GM21825 (cell line): ENCODE data around the gene APOBEC3H.
"Not testable (repeated sequence)": the region's sequence is repeated elsewhere in the genome, so short reads cannot be mapped to it uniquely, and the experiment has no call there.

Source experiments
- ATAC-seq: cut with Tn5 transposase; IDR thresholded peaks from one replicate; pipeline ENCODE4 v1.9.1; 2021; ENCODE audit warnings: mild to moderate bottlenecking, moderate library complexity; ENCODE audit not compliant: unreplicated experiment

Gene APOBEC3H

DNA sequence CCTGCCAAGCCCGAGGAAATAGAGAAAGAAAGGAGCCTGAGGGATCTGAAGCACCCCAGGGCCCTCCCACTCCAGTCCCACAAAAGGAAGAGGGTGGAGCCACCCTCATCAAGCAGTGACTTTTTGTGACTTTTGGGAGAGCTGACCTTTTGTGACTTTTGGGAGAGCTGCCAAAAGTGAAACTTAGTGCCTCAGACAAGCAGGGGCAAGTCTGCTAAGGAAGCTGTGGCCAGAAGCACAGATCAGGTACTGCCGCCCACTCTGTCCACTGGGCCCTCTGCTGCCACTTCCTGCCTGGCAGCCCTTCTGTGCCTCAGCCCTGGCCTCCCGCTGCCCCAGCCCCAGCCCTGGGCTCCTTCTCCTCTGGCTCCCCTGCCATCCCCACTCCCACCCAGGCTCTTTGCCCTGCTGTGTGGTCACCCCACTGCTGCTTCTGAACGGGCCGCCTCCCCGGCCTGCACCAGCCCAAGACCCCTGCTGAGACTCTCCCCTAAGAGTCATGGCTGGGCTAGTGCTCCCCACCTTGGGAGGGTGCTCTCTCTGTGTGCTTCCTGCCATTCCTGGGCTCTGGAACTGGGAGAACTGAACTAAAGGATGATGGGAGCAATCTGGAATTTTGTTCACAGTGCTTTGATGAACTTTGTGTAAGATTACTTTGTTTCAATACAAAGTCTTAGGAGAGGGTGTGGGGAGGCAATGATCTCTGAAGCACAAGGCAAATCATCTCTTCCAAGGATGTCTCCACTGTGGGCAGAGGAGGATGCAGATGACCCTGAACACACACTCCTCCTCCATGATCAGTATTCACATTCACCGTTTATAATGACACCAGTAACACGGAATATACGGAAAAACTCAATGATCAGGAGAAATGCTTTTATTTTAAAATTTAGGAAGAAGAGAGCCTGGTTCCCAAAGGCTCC, at the start of gene APOBEC3H:
Gene APOBEC3H, plus strand, starts transcription at position 147 of the 923 bp plus-strand sequence. CDS start 3,035 bp downstream, outside the sequence.
- no peak for ATAC-seq

DNA sequence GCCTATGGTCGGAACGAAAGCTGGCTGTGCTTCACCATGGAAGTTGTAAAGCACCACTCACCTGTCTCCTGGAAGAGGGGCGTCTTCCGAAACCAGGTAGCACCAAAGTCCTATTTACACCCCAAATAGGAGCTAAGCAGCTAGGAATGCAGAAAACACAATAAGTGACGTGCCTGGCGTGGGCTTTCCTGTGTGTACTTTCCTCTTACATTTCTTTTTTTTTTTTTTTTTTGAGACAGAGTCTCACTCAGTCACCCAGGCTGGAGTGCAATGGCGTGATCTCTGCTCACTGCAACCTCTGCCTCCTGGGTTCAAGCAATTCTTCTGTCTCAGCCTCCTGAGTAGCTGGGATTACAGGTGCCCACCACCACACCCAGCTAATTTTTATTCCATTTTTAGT, 47.6 kb upstream of the APOBEC3H start:
- ATAC-seq = not testable (repeated sequence)

DNA sequence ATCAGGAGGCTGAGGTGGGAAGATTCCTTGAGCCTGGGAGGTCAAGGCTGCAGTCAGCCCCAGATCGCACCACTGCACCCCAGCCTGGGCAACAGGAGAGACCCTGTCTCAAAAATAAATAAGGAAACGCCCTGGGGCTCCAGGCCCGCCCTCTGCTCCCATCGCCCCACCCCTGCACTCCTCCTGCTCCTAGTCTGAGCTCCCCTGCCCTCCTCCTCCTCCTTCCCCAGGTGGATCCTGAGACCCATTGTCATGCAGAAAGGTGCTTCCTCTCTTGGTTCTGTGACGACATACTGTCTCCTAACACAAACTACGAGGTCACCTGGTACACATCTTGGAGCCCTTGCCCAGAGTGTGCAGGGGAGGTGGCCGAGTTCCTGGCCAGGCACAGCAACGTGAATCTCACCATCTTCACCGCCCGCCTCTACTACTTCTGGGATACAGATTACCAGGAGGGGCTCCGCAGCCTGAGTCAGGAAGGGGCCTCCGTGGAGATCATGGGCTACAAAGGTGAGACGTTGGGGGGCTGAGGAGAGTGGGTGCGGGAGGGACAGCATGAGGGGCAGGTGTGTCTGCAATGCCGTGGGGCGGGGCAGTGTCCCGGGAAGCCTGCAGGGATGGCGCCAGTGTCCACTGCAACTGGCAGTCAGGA, 45.1 kb upstream of the APOBEC3H start:
- not testable (repeated sequence) for ATAC-seq

DNA sequence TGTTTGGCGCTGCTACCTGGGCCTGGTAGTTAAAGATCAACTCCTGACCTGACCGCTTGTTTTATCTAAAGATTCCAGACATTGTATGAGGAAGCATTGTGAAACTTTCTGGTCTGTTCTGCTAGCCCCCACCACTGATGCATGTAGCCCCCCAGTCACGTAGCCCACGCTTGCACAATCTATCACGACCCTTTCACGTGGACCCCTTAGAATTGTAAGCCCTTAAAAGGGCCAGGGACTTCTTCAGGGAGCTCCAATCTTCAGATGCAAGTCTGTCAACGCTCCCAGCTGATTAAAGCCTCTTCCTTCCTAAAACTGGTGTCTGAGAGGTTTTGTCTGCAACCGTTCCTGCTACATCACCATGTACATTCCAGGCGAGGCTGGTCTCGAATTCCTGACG, 41.4 kb upstream of the APOBEC3H start:
- ATAC-seq = no peak

DNA sequence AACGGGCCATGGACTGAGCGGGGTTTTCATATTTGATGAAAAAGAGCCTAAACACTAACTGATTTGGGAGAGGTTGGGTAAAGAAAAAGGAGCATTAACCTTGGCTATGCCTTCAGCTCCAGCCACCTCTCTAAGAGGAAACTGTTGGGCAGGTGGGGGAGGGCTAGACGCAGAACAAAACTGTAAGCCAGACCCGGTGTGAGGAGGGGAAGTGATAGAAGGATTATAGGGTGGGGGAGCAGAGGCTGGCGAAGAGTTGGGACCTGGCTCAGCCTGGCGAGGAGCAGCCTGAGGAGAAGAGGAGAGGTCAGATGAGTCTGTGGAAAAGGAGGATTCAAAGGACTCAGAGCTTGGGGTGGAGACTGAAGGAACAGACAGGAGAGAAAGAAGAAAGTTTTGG, 35.8 kb upstream of the APOBEC3H start:
- not testable (repeated sequence) for ATAC-seq

DNA sequence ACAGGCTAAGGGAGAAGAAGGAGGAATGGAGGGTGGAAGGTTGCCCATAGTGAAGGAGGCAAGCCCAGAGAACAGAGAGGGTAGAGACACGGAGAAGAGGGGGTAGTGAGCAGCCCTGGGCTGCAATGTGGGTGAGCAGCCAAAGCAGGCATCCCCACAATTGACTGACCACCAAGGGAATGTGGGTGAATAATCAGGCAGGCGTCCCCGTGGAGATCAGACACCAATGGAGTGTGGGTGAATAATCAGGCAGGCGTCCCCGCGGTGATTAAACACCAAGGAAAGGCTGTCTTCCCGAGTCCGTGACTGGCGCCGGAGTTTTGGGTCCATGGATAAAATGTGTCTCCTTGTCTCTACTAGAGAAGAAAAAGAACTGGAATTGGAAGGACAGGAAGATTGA, 35.1 kb upstream of the APOBEC3H start:
- not testable (repeated sequence) for ATAC-seq

DNA sequence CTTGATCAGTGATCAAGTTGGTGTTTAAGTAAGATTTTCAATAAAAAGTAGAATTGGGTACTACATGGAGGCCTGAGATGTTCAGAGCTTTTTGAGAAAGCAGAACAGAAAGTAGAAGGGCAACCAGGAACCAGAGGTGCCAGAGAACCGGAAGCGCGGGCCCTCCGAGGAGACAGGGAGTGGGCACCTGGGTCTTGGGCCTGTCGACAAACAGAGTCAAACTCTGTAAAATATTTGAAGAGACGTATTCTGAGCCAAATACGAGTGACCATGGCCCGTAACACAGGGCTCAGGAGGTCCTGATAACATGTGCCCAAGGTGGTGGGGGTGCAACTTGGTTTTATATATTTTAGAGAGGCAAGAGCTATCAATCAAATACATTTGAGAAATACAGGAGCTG, 33.1 kb upstream of the APOBEC3H start:
- not testable (repeated sequence) for ATAC-seq

DNA sequence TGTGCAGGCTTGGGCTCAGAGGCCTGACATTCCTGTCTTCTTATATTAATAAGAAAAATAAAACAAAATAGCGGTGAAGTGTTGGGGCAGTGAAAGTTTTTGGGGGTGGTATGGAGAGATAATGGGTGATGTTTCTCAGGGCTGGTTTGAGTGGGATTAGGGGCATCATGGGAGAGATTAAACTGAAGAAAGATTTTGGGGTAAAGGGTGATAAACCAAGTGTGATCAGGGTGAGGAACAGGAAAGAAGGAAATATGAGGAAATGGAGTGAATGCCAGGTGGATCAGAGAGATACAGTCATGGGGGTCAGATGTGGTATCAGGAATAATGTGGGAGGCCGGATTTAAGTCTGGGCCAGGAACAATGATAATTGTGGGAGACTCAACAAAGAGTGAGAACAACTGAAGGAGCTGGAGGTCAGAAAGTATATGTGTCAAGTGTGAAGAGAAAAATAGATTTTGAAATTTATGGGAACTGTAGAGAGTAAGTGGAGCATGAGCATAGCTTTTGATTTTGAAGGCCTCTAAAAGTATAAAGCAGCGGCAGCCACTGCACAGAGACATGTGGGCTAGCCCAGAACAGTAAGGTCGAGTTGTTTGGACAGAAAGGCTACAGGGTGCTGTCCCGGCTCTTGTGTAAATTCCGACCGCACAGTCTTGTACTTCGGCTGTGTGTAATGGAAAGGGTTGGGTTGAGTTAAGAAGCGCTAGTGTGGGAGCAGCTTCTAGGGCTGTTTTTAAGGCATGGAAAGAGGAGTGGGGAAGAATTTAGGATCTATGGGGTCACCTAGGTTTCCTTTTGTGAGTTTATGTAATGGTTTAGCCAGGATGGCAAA, 30.4 kb upstream of the APOBEC3H start:
- not testable (repeated sequence) for ATAC-seq

DNA sequence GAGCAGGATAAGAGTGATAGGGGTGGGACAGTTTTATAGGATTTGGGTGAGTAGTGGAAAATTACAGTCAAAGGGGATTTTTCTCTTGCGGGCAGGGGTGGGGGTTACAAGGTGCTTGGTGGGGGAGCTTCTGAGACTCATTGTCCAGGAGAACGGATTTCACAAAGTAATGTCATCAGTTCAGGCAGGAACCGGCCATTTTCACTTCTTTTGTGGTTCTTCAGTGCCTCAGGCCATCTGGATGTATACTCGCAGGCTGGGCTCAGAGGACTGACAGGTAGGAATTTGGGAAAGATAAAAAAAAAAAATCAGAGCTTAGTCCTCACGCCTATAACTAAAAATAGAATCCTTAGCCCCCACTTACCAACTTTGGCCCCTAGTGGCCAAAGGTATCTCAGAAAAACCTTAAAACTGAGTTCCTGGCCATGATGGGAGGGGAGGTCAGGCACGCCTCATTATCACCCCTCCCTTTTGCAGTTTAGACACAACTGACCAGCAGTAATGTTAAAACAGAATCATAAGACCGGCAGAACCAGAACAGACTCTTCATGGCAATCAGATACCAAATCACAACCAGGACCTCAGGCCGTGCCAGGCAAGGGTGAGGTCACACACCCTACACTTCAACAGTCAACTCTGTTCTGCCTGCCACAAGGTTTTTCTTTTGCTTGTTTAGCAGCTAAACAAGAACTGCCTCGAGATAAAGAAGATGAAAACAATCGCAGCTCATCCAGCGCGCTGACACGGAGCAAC, 28.8 kb upstream of the APOBEC3H start:
- no peak for ATAC-seq

DNA sequence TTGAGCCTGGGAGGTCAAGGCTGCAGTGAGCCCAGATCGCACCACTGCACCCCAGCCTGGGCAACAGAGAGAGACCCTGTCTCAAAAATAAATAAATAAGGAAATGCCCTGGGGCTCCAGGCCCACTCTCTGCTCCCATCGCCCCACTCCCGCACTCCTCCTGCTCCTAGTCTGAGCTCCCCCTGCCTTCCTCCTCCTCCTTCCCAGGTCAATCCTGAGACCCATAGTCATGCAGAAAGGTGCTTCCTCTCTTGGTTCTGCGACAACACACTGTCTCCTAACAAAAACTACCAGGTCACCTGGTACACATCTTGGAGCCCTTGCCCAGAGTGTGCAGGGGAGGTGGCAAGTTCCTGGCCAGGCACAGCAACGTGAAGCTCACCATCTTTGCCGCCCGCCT, 26.9 kb upstream of the APOBEC3H start:
- no peak for ATAC-seq

DNA sequence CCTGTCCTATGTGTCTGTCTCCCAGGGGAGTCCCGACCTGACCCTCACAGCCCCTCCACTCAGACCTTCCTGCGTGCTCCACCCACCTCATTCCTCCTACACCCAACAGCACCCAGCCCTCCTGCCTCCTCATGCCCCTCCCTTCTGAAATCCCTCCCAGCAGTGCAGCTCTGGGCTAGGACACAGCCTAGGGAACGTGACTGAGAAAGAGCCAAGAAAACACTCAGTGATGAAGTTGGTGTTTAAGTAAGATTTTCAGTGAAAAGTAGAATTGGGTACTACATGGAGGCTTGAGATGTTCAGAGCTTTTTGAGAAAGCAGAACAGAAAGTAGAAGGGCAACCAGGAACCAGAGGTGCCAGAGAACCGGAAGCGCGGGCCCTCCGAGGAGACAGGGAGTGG, 24.5 kb upstream of the APOBEC3H start:
- ATAC-seq = not testable (repeated sequence)

DNA sequence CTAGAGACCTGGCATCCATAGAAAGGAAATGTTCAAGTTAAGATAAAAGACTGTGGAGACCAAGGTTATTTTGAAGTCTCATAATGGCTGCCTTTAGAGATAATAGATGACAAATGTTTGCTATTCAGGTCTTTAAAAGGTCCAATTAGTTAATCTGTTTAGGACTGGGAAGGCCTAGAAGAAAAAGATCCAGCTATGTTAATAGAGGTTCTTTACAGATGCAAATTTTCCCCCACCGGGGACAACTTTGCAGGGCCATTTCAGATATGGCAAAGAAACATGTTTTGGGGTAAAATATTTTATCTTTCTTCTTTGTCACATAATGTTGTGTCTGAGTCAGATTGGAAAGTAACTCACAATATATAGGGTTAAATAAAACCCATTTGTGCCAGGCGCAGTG, 23.1 kb upstream of the APOBEC3H start:
- no peak for ATAC-seq

DNA sequence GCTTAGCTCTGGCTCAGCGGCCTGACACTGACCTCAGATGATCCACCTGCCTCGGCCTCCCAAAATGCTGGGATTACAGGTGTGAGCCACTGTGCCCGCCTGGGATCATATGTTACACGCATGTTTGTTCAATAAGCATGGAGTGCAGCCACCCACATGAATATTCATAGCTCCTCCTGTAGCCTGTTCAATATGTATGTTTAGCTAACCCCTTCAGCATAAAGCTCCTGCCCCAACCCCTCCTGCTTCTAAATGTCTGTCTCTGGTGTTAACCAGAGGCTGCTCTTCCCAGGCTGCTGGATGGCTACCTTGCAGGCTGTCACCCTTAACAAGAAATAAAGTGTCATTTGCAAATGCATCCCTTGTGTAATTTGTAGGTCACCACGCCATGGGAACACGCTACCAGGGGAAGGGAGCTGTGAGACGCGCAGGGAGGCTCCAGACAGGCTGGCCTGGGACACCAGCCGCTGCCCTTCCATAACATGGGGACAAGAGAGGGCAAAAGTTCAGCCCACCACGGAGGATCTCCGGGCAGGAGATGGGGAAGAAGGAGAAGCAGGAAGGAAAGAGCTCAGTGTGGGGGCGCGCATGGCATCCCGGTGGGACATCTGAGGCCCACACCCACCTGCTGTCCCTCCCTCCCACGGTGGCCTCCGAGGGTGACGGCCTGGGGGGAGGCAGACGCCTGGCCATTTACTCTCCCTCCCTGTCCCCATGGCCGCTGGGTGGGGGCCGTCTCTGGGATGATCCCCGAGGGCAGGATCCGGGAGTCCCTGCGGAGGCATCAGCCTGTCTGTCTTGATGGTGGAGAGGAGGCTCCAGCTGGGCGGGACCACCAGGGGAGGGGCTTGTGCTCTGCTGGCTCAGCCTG, 20.7 kb upstream of the APOBEC3H start:
- ATAC-seq = not testable (repeated sequence)

DNA sequence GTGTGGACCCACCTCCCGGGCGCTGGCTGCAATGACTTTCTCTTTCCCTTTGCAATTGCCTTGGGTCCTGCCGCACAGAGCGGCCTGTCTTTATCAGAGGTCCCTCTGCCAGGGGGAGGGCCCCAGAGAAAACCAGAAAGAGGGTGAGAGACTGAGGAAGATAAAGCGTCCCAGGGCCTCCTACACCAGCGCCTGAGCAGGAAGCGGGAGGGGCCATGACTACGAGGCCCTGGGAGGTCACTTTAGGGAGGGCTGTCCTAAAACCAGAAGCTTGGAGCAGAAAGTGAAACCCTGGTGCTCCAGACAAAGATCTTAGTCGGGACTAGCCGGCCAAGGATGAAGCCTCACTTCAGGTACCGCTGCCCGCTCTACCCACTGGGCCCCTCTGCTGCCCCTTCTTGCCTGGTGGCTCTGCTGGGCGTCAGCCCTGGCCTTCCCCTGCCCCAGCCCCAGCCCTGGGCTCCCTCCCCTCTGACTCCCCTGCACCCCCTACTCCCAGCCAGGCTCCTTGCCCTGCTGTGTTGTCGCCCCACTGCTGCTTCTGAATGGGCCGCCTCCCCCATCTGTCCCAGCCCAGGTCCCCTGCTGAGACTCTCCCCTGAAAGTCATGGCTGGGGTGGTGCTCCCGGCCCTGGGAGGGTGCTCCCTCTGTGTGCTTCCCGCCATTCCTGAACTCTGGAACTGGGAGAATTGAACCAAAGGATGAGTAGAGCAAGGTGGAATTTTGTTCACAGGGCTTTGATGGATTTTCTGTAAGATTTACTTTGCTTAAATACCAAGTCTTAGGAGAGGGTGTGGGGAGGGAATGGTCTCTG, 19.8 kb upstream of the APOBEC3H start, which contains the start of gene APOBEC3G:
Gene APOBEC3G, plus strand, starts transcription at position 250 of the 815 bp plus-strand sequence. Its CDS starts 87 bp downstream, at position 337.
- peak; percentile 67 for ATAC-seq

DNA sequence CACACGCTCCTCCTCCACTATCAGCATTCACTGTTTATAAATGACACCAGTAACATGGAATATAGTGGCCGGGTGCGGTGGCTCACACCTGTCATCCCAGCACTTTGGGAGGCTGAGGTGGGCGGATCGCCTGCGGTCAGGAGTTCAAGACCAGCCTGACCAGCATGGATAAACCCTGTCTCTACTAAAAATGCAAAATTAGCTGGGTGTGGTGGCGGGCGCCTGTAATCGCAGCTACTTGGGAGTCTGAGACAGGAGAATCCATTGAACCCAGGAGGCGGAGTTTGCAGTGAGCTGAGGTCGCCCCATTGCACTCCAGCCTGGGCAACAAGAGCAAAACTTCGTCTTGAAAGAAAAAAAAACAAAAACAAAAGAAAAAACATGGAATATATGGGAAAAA, 19.1 kb upstream of the APOBEC3H start:
- not testable (repeated sequence) for ATAC-seq

DNA sequence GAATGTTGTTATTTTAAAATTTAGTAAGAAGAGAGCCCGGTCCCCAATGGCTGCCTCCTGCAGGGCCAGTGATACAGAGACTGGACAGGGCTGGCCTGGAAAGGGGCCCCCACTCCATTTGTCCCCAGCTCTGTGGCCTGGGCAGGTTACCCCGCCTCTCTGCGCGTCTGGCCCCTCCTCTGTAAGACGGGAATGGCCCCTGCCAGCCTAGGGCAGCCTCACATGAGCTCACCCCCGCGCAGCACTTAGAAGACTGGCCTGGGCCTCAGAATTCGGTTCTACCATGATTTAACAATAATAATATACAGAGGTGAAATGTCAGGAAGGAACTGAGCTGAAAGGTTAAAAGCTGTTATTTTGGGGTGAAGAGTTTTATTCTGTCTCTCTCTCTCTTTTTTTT, 18.7 kb upstream of the APOBEC3H start:
- no peak for ATAC-seq

DNA sequence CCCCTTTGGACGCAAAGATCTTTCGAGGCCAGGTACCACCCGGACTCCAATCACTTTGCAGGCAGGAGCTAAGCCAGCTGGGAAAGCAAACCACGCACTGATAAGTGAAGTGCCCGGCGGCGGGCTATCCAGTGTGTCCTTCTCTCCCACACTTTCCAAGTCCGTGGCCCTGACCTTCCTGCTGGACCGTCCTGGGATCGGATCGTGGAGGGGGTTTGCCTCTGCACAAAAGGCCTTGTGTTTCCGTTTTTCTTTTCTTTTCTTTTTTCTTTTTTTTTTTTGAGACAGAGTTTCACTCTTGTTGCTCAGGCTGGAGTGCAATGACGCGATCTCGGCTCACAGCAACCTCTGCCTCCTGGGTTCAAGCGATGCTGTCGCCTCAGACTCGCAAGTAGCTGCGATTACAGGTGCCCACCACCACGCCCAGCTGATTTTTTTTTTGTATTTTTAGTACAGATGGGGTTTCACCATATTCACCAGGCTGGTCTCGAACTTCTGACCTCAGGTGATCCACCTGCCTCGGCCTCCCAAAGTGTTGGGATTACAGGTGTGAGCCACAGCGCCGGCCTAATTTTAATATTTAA, 17.9 kb upstream of the APOBEC3H start:
- ATAC-seq = not testable (repeated sequence)
